Fibroblast of villous mesenchyme (primary cell): ENCODE data around the gene WNK2. TPM values are rescaled to one million over a fixed set of nuclear protein-coding genes. Genes with fewer than 3 reads are reported as not detected.
A peak's percentile ranks its signal among the peaks of the same experiment; 100 is the strongest.

ENCODE experiments used
- DNase-seq: peaks from one replicate; pipeline ENCODE4 v3.0.0-alpha.2; 2010; ENCODE audit warnings: low read depth
- H3K4me3 ChIP-seq: 2 replicates; pipeline ENCODE4 v1.5.1; 2011; ENCODE audit warnings: low read depth, mild to moderate bottlenecking, low read length
- CTCF ChIP-seq: IDR thresholded peaks from 2 replicates; pipeline ENCODE4 v1.5.1; 2012; ENCODE audit warnings: low read depth, mild to moderate bottlenecking, low read length; ENCODE audit not compliant: insufficient read depth
- total RNA-seq: library from RNA; depleted of rRNA; stranded (reverse); fragments of >200 nt; gene quantifications from 2 replicates; pipeline ENCODE4 v1.2.3, GENCODE V29; 2012

The WNK2 gene
- total RNA-seq, 1 donor = not detected

DNA sequence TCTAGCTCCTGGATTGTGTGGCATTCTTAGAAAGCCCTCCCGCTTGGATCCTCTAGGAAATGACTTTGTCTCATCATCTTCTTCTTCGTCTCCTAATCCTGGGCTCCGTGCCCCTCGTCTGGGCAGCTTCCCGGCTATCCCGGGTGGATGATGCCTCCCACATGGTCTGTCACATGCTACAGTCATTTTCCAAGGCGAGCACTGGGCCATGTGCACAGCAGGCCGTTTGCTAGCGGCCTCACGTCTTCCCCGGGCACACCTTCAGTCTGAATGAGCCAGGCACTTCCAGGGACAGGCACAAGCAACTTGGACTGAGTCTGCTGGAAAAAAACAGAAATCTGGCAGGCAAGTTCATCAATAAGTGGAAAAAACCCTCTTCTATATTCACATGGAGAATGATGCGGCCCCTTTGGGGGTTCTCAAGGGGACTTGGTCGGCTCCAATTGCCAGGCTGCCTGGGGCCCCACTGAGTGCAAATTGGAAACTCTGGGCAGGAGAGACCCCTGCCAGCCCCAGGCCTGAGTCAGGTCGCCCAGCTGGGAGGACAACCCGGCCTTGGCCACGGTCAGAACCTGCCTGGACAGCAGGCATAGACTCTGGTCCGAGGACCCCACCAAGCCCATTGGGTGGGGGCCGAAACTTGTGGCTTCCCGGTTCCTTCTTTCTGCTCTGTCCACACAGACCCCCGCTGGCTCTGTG is 11.1 kb upstream of the WNK2 start:
- DNase-seq = no peak
- H3K4me3 ChIP-seq = no peak overlapping the region
- TF ChIP-seq CTCF = no peak

DNA sequence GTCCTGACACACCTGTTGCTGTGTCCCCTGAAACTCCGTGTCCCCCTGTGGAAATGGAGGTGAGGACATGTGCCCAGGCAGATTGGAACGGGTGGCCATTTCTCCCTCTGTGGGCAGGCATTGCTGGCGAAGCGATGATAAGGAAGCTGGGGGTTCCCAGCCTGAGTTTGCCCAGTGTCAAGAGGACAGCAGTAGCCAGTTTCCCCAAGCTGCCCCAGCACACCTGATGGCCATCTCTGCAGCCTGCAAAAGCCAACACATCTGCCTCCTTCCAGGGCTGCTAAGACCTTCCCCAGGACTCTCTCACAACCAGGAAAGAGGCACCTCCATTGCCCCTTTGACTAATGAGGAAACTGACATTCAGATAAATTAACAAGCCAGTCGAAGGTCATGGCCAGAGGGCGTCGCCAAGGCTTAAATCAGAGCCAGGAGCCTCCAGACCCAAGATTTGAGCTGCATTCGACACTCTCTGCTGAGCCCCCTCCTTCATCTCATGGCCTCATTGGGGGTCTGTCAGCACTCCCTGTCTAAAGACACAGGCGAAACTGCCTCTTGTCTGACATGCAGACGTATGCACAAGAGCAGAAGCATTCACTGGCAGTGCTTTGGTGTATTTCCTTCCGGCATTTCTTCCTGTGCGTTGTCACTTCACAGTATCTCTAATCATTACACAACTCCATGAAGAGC is 10.4 kb upstream of the WNK2 start:
- no peak for TF ChIP-seq CTCF
- DNase-seq = no peak
- no peak overlapping the region for H3K4me3 ChIP-seq

DNA sequence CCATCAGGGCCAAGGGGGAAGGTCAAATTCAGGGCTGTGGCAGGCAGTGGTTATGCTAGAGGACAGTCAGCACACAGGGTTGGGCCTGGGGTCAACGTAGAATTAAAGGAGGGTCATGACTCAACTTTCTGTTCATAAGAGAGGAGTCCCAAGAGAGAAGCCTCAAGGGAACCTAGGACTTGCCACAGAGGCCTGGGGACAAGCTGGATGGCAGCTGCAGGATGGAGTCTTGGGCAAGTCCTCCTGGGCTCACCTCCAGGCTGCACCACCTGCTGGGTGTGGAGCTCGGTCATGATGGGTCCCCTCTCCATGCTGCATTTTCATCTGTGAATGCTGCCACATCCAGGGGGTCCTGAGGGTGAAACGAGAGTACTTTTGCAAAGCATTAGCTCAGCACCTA is 9.0 kb upstream of the WNK2 start:
- no peak for DNase-seq
- no peak overlapping the region for H3K4me3 ChIP-seq
- TF ChIP-seq CTCF = no peak

DNA sequence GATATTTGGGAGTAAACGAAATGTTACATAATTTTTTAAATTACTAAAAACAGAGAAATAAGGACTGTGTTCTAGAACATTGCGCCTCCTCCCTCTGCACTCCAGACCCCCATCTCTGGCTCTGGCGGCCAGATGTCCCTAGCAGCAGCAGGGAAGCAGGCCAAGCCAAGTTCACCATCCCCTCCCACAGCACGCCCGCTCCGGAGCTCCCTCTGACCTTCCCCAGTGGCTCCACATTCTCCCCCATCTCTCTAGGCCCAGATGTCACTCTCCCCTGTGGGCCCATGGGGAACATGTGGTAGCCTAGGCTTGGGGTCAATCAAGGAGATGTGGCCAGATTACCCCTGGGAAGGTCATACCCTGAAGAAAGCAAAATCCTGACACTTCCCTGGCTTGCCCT is 6.3 kb upstream of the WNK2 start:
- no peak for TF ChIP-seq CTCF
- peak; percentile 33 for DNase-seq
- no peak overlapping the region for H3K4me3 ChIP-seq

DNA sequence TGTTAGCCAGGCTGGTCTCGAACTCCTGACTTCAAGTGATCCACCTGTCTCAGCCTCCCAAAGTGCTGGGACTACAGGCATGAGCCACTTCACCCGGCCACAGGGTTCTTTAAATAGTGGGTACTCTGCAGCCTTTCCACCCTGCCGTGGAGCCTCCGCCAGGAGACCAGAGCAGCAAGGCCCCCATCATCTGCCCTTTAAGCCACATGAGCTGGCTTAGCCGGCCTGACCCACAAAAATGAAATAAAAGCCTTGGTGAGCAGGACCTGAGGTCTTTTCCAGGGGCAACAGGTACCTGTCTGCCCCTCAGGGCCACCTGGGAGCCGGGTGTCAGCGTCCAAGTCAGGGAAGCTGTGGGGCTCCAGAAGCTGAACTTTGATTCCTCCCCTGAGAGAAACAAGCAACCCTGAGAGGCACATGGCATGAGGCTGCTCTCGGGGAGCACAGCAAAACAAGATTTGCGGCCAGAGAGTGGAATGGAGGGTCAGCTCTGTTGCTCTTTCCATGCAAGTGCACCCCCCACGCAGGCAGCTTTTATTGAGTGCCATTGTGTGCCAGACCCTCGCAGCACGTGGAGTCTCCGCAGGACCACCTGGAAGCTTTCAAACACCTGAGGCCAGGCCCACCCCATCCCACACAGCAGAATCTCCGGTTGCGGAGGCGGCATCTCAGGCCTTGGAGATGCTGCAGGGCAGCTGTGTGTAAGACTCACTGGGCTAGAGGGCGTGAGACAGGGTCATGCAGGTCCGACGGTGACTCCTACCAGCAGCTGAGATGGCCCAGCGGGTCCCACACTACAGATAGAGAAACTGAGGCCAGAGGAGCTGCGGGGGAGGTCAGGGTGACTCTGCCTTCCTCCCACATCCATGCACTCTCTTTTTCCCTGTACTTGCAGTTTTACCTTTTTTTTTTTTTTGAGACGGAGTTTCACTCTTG is 4.8 kb upstream of the WNK2 start:
- H3K4me3 ChIP-seq = no peak overlapping the region
- DNase-seq = no peak
- TF ChIP-seq CTCF = no peak

DNA sequence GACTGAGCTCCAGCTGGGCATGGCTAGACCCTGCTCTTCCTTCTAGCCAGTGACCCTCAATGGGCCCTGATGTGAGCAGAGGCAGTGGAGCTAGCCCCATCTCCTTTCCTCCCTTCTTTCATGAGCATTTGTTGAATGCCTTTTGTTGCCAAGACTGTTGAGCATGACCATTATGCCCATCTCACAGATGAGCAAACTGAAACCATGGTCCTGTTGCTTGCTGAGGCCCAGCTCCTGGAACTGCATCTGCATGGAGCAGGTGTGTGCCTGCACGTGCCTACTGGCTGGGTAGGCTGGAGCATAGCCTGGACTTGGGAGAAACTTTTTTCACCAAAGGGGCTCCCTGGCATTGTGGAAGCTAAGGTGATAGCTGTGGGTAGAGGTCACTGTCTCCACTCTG is 3.0 kb upstream of the WNK2 start:
- TF ChIP-seq CTCF = no peak
- H3K4me3 ChIP-seq = no peak overlapping the region
- DNase-seq = no peak
